GM12892 (cell line): ENCODE results near the gene TNK2.

ENCODE experiments used
- POLR2A ChIP-seq: IDR thresholded peaks from 2 replicates; pipeline ENCODE4 v1.6.1; 2011; ENCODE audit warnings: low read depth, low read length, control low read depth
- POLR2AphosphoS5 ChIP-seq: IDR thresholded peaks from 2 replicates; pipeline ENCODE4 v1.6.1; 2011; ENCODE audit warnings: low read depth, low read length, control low read depth
- TAF1 ChIP-seq: IDR thresholded peaks from 2 replicates; pipeline ENCODE4 v1.6.1; 2011; ENCODE audit warnings: low read depth, mild to moderate bottlenecking, control low read depth, low read length, borderline replicate concordance

- no peak for TF ChIP-seq POLR2A
- TF ChIP-seq POLR2AphosphoS5: no peak
- TF ChIP-seq TAF1: no peak
Measured at GRCh38 chr3:195911946-195912270, 3.6 kb upstream of the TNK2 start.
